Kidney (tissue), 14 donors: ENCODE results near the gene THEM4. TPM values are rescaled to one million over a fixed set of nuclear protein-coding genes. Genes with fewer than 3 reads are reported as not detected.

ENCODE experiments used
- DNase-seq, 5 donors: peaks; one replicate each; pipeline ENCODE4 v3.0.0-alpha.2; 2013 to 2020
- FAIRE-seq: peaks from 2 replicates; lab custom pipeline; 2012; peaks lifted over from hg19 to GRCh38; lab: Jason Lieb, UNC
- H3K27ac ChIP-seq, 2 donors: one replicate each; pipeline ENCODE4 v1.7.0; 2013; ENCODE audit warnings: low read depth in 2 of 2, low read length in 2 of 2, inconsistent platforms in 1 of 2
- H3K27me3 ChIP-seq: one replicate; pipeline ENCODE4 v1.7.1; 2013; ENCODE audit warnings: low read length, inconsistent platforms; ENCODE audit not compliant: control insufficient read depth, insufficient read depth
- H3K36me3 ChIP-seq, 3 donors: one replicate each; pipeline versions ENCODE4 v1.7.0 to v1.7.1; 2013; ENCODE audit warnings: low read length in 3 of 3, control low read depth in 1 of 3, inconsistent platforms in 1 of 3; ENCODE audit not compliant: insufficient read depth in 3 of 3, control insufficient read depth in 2 of 3
- H3K4me1 ChIP-seq, 3 donors: one replicate each; pipeline versions ENCODE4 v1.7.0 to v1.7.1; 2013; ENCODE audit warnings: low read length in 3 of 3, inconsistent platforms in 1 of 3, low read depth in 1 of 3; ENCODE audit not compliant: control insufficient read depth in 2 of 3, insufficient read depth in 2 of 3
- H3K4me3 ChIP-seq, 3 donors: one replicate each; pipeline versions ENCODE4 v1.7.0 to v1.8.1; 2013; ENCODE audit warnings: low read length in 3 of 3, control low read depth in 1 of 3, inconsistent platforms in 1 of 3
- H3K9ac ChIP-seq, 3 donors: one replicate each; pipeline versions ENCODE4 v1.7.0 to v1.7.1; 2013; ENCODE audit warnings: low read length in 3 of 3, control low read depth in 1 of 3, inconsistent platforms in 1 of 3
- H3K9me3 ChIP-seq, 3 donors: one replicate each; pipeline versions ENCODE4 v1.7.0 to v1.7.1; 2013; ENCODE audit warnings: low read length in 3 of 3, control low read depth in 1 of 3, inconsistent platforms in 1 of 3; ENCODE audit not compliant: control insufficient read depth in 2 of 3, insufficient read depth in 1 of 3
- intact Hi-C: fragments of 100-400 bp; cut with DNase I; formaldehyde crosslinking; loops from one replicate; pipeline ENCODE4 v1.11.1; 2022
- polyA plus RNA-seq: library from polyadenylated mRNA; stranded (reverse); fragments of 350-450 nt; fragmentation: Illumina TruSeq; extraction: RNeasy Lipid Tissue Mini Kit (QIAGEN cat#74804); gene quantifications from one replicate; pipeline ENCODE4 v1.2.3, GENCODE V29; 2014; ENCODE audit warnings: low read depth, low replicate concordance; ENCODE audit not compliant: insufficient read depth
- total RNA-seq: library from RNA; stranded (reverse); fragmentation: NEBNext Ultra II Directional; extraction: Animal tissue kit (Norgen Biotek cat#: 25700); gene quantifications from one replicate; pipeline ENCODE4 v1.2.1, GENCODE V29; 2021
- TF ChIP-seq, protein P1 (sequence below): IDR thresholded peaks from 3 replicates; pipeline ENCODE4 v1.5.1; 2012; ENCODE audit warnings: mild to moderate bottlenecking, moderate library complexity, borderline replicate concordance; ENCODE audit not compliant: insufficient read depth; ENCODE audit errors: extremely low read depth
- donor health status: control.
- donor health status: control.
- donor health status: control.
- donor health status: control.
- donor health status: control.
- donor health status: DM: yes; HTN: yes; CAD: no.
- donor health status: Normal renal cell carcinoma (clear cell type).

The THEM4 gene
- total and polyA plus RNA-seq, 2 donors from 2014 or later = 17.5 to 27.9 TPM

DNA sequence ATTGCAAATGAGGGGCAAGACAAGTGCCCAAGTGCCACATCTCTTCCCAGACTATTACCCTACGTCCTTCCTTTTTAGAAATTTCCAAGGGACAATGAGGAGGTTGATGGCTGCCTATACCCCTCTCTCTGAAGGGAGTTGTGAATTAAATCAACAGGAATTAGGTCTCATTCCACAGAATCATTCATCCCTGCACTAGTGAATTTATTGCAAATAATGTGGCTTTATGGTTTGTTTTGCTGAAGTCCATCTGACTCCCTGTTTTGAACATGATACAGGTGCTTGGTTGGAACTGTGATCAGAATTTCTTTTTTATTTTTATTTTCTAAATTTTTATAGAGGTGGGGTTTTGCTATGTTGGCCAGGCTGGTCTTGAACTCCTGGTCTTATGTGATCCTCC lies 34.3 kb upstream of the THEM4 start:
- Histone ChIP-seq H3K4me3 (no peak overlapping the region), H3K4me1 (peaks cover 4 to 20% (median 11%) of the 10 kb centered on the region in 3 donors), H3K36me3 (no peaks in the 10 kb centered on the region), H3K9ac (no peak overlapping the region), H3K27me3 (no peaks in the 10 kb centered on the region), H3K27ac (no peak overlapping the region), H3K9me3 (no peaks in the 10 kb centered on the region)
- FAIRE-seq (no peak), DNase-seq (no peak)
- TF ChIP-seq, protein P1, sequence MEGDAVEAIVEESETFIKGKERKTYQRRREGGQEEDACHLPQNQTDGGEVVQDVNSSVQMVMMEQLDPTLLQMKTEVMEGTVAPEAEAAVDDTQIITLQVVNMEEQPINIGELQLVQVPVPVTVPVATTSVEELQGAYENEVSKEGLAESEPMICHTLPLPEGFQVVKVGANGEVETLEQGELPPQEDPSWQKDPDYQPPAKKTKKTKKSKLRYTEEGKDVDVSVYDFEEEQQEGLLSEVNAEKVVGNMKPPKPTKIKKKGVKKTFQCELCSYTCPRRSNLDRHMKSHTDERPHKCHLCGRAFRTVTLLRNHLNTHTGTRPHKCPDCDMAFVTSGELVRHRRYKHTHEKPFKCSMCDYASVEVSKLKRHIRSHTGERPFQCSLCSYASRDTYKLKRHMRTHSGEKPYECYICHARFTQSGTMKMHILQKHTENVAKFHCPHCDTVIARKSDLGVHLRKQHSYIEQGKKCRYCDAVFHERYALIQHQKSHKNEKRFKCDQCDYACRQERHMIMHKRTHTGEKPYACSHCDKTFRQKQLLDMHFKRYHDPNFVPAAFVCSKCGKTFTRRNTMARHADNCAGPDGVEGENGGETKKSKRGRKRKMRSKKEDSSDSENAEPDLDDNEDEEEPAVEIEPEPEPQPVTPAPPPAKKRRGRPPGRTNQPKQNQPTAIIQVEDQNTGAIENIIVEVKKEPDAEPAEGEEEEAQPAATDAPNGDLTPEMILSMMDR = no peak
- intact Hi-C loops = no loop called here

DNA sequence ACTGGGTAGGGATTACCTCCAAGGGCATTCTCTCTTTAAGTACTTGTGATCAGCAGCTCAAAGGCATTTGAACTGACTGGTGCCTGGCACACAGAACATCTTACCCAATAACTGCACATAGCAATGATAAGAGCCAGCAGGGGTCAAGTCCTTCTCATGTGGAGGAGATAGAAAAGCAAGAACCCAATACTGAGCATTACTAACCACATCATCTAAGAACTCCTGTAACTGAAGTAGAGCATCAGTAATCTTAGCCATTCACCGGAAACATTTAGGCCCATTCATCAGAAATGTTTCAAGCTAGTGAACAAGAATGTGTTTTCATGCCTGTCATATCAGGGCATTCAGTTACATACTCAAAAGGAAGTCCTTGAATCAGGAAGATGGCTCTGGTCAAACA lies 33.6 kb upstream of the THEM4 start:
- DNase-seq (no peak), FAIRE-seq (no peak)
- Histone ChIP-seq H3K9ac (no peak overlapping the region), H3K27ac (no peak overlapping the region), H3K36me3 (no peaks in the 10 kb centered on the region), H3K4me1 (peaks cover 4 to 20% (median 11%) of the 10 kb centered on the region in 3 donors), H3K4me3 (no peak overlapping the region), H3K27me3 (no peaks in the 10 kb centered on the region), H3K9me3 (no peaks in the 10 kb centered on the region)
- TF ChIP-seq, protein P1 = no peak
- intact Hi-C loops = no loop called here

DNA sequence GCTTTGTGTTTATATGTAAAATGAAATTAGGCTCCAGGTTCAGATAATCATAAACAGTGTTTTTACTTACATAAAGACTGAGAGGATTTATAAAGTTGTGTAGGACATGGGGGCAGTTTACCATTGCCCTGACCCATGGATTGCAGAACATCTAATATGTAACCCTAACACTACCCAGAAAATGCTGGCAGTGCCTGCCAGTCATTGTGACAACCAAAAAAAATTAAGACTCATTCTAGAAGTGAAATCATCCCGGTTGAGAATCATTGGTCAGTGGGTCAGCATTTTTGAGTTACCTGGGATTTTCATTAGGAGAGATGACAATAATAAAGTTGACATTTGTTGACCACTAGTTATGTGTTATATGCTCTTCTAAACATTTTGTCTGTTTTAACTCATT lies 31.2 kb upstream of the THEM4 start:
- Histone ChIP-seq H3K4me3 (no peak overlapping the region), H3K36me3 (no peaks in the 10 kb centered on the region), H3K27ac (peak overlapping the region; percentile 14 to 58), H3K4me1 (peaks cover 7 to 17% (median 15%) of the 10 kb centered on the region in 3 donors), H3K9ac (no peak overlapping the region), H3K9me3 (no peaks in the 10 kb centered on the region), H3K27me3 (no peaks in the 10 kb centered on the region)
- TF ChIP-seq, protein P1 = no peak
- DNase-seq = no peak
- no peak for FAIRE-seq
- intact Hi-C loops = no loop called here

DNA sequence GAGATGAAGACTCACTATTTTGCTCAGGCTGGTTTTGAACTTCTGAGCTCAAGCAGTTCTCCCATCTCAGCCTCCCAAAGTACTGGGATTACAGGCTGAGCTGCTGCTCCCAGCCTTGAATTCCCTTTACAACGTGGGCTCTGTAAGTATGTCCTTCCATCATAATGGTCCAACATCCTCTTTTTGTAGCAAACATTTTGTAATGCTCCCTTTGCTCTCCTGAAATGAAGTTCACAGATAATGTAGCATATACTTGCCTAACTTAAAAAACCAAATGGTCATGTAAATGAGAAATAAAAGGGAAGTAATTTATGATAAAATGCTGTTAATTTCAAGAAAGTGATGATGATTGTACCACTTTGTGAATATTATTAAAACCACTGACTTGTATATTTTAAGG lies 30.5 kb upstream of the THEM4 start:
- Histone ChIP-seq H3K4me1 (peaks cover 7 to 14% (median 8%) of the 10 kb centered on the region in 3 donors), H3K4me3 (no peak overlapping the region), H3K27ac (no peak overlapping the region), H3K9ac (no peak overlapping the region), H3K36me3 (no peaks in the 10 kb centered on the region), H3K9me3 (no peaks in the 10 kb centered on the region), H3K27me3 (no peaks in the 10 kb centered on the region)
- DNase-seq (no peak), FAIRE-seq (no peak)
- TF ChIP-seq, protein P1 = no peak
- intact Hi-C loops = no loop called here
